22Rv1 (cell line): ENCODE results near the gene UBE4B.

Experiments used
- CTCF ChIP-seq: fragments of 450-650 bp; IDR thresholded peaks from 2 replicates; pipeline ENCODE4 v1.5.1; 2017; ENCODE audit warnings: mild to moderate bottlenecking
- ZFX ChIP-seq: fragments of 450-650 bp; IDR thresholded peaks from 2 replicates; pipeline ENCODE4 v1.6.1; 2017; ENCODE audit warnings: antibody characterized with exemption, borderline replicate concordance

GRCh38 chr1:10059342-10059718 lies 26.6 kb downstream of the UBE4B start:
- TF ChIP-seq CTCF (no peak), ZFX (no peak)
